ENCODE data around the gene WNT7B.

WNT7B gene

GRCh38 chr22:45925811-45926351, 51.1 kb downstream of the WNT7B start:
- Histone ChIP-seq H3K4me3 (ENCODE audit: low read length, poor library complexity, severe bottlenecking) (no peak overlapping the region), H3K79me2 (ENCODE audit: insufficient read depth, low read length) (no peaks in the 10 kb centered on the region), H4K20me1 (ENCODE audit: insufficient read depth, low read length, poor library complexity, severe bottlenecking) (no peaks in the 10 kb centered on the region), H3K9ac (ENCODE audit: low read depth, low read length, poor library complexity, severe bottlenecking) (no peak overlapping the region), H3K27me3 (ENCODE audit: insufficient read depth, low read length, poor library complexity, severe bottlenecking) (no peaks in the 10 kb centered on the region), H3K36me3 (ENCODE audit: insufficient read depth, low read length) (peaks cover 8% of the 10 kb centered on the region; the same call in 1 of the 2 replicates), H2AFZ (ENCODE audit: low read length) (no peak overlapping the region), H3K9me3 (ENCODE audit: insufficient read depth, low read depth, low read length) (no peaks in the 10 kb centered on the region), H3K4me1 (ENCODE audit: insufficient read depth, low read length, poor library complexity, severe bottlenecking) (no peaks in the 10 kb centered on the region), H3F3A (ENCODE audit: low read depth) (no peaks in the 10 kb centered on the region), H3K4me2 (ENCODE audit: low read depth, low read length, poor library complexity, severe bottlenecking) (no peak overlapping the region), H3K9me2 (replicated peaks; ENCODE audit: low read depth, low read length) (no peaks in the 10 kb centered on the region)
- TF ChIP-seq EZH2phosphoT487 (IDR thresholded peaks at IDR 0.05; ENCODE audit: borderline replicate concordance) = no peak
- TF ChIP-seq CTCF (conservative IDR thresholded peaks at IDR 0.05; ENCODE audit: low read length) = no peak

GRCh38 chr22:45923835-45924234, 53.1 kb downstream of the WNT7B start:
- H3K4me3 ChIP-seq (ENCODE audit: low read length, poor library complexity, severe bottlenecking) = no peak overlapping the region
- no peaks in the 10 kb centered on the region for H3K79me2 ChIP-seq (ENCODE audit: insufficient read depth, low read length)
- no peaks in the 10 kb centered on the region for H4K20me1 ChIP-seq (ENCODE audit: insufficient read depth, low read length, poor library complexity, severe bottlenecking)
- H3K9ac ChIP-seq (ENCODE audit: low read depth, low read length, poor library complexity, severe bottlenecking) = no peak overlapping the region
- no peaks in the 10 kb centered on the region for H3F3A ChIP-seq (ENCODE audit: low read depth)
- no peaks in the 10 kb centered on the region for H3K9me3 ChIP-seq (ENCODE audit: insufficient read depth, low read depth, low read length)
- H3K4me2 ChIP-seq (ENCODE audit: low read depth, low read length, poor library complexity, severe bottlenecking) = no peak overlapping the region
- peaks cover 8% of the 10 kb centered on the region; the same call in 1 of the 2 replicates for H3K36me3 ChIP-seq (ENCODE audit: insufficient read depth, low read length)
- TF ChIP-seq CTCF (conservative IDR thresholded peaks at IDR 0.05; ENCODE audit: low read length) (no peak), EZH2phosphoT487 (IDR thresholded peaks at IDR 0.05; ENCODE audit: borderline replicate concordance) (no peak)
- H2AFZ ChIP-seq (ENCODE audit: low read length) = no peak overlapping the region
- H3K4me1 ChIP-seq (ENCODE audit: insufficient read depth, low read length, poor library complexity, severe bottlenecking) = no peaks in the 10 kb centered on the region
- H3K9me2 ChIP-seq (replicated peaks; ENCODE audit: low read depth, low read length) = no peaks in the 10 kb centered on the region
- no peaks in the 10 kb centered on the region for H3K27me3 ChIP-seq (ENCODE audit: insufficient read depth, low read length, poor library complexity, severe bottlenecking)

GRCh38 chr22:45923212-45923611, 53.8 kb downstream of the WNT7B start:
- TF ChIP-seq CTCF (conservative IDR thresholded peaks at IDR 0.05; ENCODE audit: low read length) (no peak), EZH2phosphoT487 (IDR thresholded peaks at IDR 0.05; ENCODE audit: borderline replicate concordance) (no peak)

More at GRCh38 chr22:45923212-45923611, 53.8 kb downstream of the WNT7B start:
- no peaks in the 10 kb centered on the region for H3K79me2 ChIP-seq (ENCODE audit: insufficient read depth, low read length)
- H3K9ac ChIP-seq (ENCODE audit: low read depth, low read length, poor library complexity, severe bottlenecking) = no peak overlapping the region
- peaks cover 8% of the 10 kb centered on the region; the same call in 1 of the 2 replicates for H3K36me3 ChIP-seq (ENCODE audit: insufficient read depth, low read length)
- H3F3A ChIP-seq (ENCODE audit: low read depth) = no peaks in the 10 kb centered on the region
- no peak overlapping the region for H3K4me3 ChIP-seq (ENCODE audit: low read length, poor library complexity, severe bottlenecking)
- no peak overlapping the region for H2AFZ ChIP-seq (ENCODE audit: low read length)
- no peaks in the 10 kb centered on the region for H3K9me2 ChIP-seq (replicated peaks; ENCODE audit: low read depth, low read length)
- no peaks in the 10 kb centered on the region for H4K20me1 ChIP-seq (ENCODE audit: insufficient read depth, low read length, poor library complexity, severe bottlenecking)
- H3K4me1 ChIP-seq (ENCODE audit: insufficient read depth, low read length, poor library complexity, severe bottlenecking) = no peaks in the 10 kb centered on the region
- H3K27me3 ChIP-seq (ENCODE audit: insufficient read depth, low read length, poor library complexity, severe bottlenecking) = no peaks in the 10 kb centered on the region
- no peak overlapping the region for H3K4me2 ChIP-seq (ENCODE audit: low read depth, low read length, poor library complexity, severe bottlenecking)
- no peaks in the 10 kb centered on the region for H3K9me3 ChIP-seq (ENCODE audit: insufficient read depth, low read depth, low read length)

Data from Loucy (cell line).